Measurements from ENCODE around the gene POFUT2. TPM values are rescaled to one million over a fixed set of nuclear protein-coding genes. Genes with fewer than 3 reads are reported as not detected.

POFUT2 gene
- total RNA-seq, 2 donors from 2014 or later, result 16.5 to 23.5 TPM

GRCh38 chr21:45228171-45228641 is 59.5 kb downstream of the POFUT2 start:
- H3K4me3 Mint-ChIP-seq, result peak overlapping the region; percentile 18
- peaks cover 24 to 31% of the 10 kb centered on the region in 2 donors for H3K4me1 Mint-ChIP-seq (ENCODE audit: low read depth in 2 of 2)
- H3K36me3 Mint-ChIP-seq, result no peaks in the 10 kb centered on the region
- ATAC-seq, result peak; percentile 97
- H3K27me3 Mint-ChIP-seq, result peaks cover 31 to 37% of the 10 kb centered on the region in 2 donors
- H3K27ac Mint-ChIP-seq, result peak overlapping the region; percentile 0 to 5
- H3K9me3 Mint-ChIP-seq, result no peaks in the 10 kb centered on the region
- DNase-seq (ENCODE audit: low spot score), result peak; percentile 82

GRCh38 chr21:45227735-45228134 is 60.0 kb downstream of the POFUT2 start:
- DNase-seq (ENCODE audit: low spot score) (no peak), ATAC-seq (peak in 1 of 2 donors; percentile 17)
- Mint-ChIP-seq H3K4me3 (peak overlapping the region; percentile 18), H3K27me3 (peaks cover 30 to 37% of the 10 kb centered on the region in 2 donors), H3K27ac (peak overlapping the region; percentile 0 to 5), H3K4me1 (ENCODE audit: low read depth in 2 of 2) (peaks cover 24 to 31% of the 10 kb centered on the region in 2 donors), H3K9me3 (no peaks in the 10 kb centered on the region), H3K36me3 (no peaks in the 10 kb centered on the region)

- Mint-ChIP-seq H3K27ac (peak overlapping the region in 1 of 2 donors; percentile 0), H3K4me1 (ENCODE audit: low read depth in 2 of 2) (peaks cover 24 to 31% of the 10 kb centered on the region in 2 donors), H3K4me3 (peak overlapping the region; percentile 28), H3K27me3 (peaks cover 22 to 31% of the 10 kb centered on the region in 2 donors), H3K9me3 (no peaks in the 10 kb centered on the region), H3K36me3 (no peaks in the 10 kb centered on the region)
- DNase-seq (ENCODE audit: low spot score) (no peak), ATAC-seq (peak; percentile 12 to 52)
Observed at GRCh38 chr21:45226540-45227326, 61.0 kb downstream of the POFUT2 start.

GRCh38 chr21:45225741-45226327 is 61.9 kb downstream of the POFUT2 start:
- Mint-ChIP-seq H3K27me3 (peaks cover 22 to 29% of the 10 kb centered on the region in 2 donors), H3K27ac (no peak overlapping the region), H3K36me3 (no peaks in the 10 kb centered on the region), H3K4me1 (ENCODE audit: low read depth in 2 of 2) (peaks cover 26 to 31% of the 10 kb centered on the region in 2 donors), H3K4me3 (no peak overlapping the region), H3K9me3 (no peaks in the 10 kb centered on the region)
- ATAC-seq (no peak), DNase-seq (ENCODE audit: low spot score) (no peak)

- ATAC-seq (no peak), DNase-seq (ENCODE audit: low spot score) (no peak)
- Mint-ChIP-seq H3K27me3 (peaks cover 22 to 29% of the 10 kb centered on the region in 2 donors), H3K4me1 (ENCODE audit: low read depth in 2 of 2) (peaks cover 27 to 31% of the 10 kb centered on the region in 2 donors), H3K36me3 (no peaks in the 10 kb centered on the region), H3K9me3 (no peaks in the 10 kb centered on the region), H3K4me3 (no peak overlapping the region), H3K27ac (no peak overlapping the region)
Observed at GRCh38 chr21:45225041-45225740, 62.5 kb downstream of the POFUT2 start.

GRCh38 chr21:45224189-45224938 is 63.3 kb downstream of the POFUT2 start:
- ATAC-seq (no peak), DNase-seq (ENCODE audit: low spot score) (no peak)
- Mint-ChIP-seq H3K9me3 (no peaks in the 10 kb centered on the region), H3K27me3 (peaks cover 22 to 29% of the 10 kb centered on the region in 2 donors), H3K36me3 (no peaks in the 10 kb centered on the region), H3K4me1 (ENCODE audit: low read depth in 2 of 2) (peaks cover 27 to 31% of the 10 kb centered on the region in 2 donors), H3K27ac (no peak overlapping the region), H3K4me3 (peak overlapping the region; percentile 34)

- H3K36me3 Mint-ChIP-seq, result peaks cover 3% of the 10 kb centered on the region
- no peak overlapping the region for H3K27ac Mint-ChIP-seq
- H3K4me1 Mint-ChIP-seq (ENCODE audit: low read depth in 2 of 2), result peaks cover 21 to 23% of the 10 kb centered on the region in 2 donors
- H3K9me3 Mint-ChIP-seq, result no peaks in the 10 kb centered on the region
- H3K27me3 Mint-ChIP-seq, result peaks cover 18 to 21% of the 10 kb centered on the region in 2 donors
- no peak for ATAC-seq
- no peak overlapping the region for H3K4me3 Mint-ChIP-seq
- DNase-seq (ENCODE audit: low spot score), result no peak
Observed at GRCh38 chr21:45223236-45224185, 64.2 kb downstream of the POFUT2 start.

DNA sequence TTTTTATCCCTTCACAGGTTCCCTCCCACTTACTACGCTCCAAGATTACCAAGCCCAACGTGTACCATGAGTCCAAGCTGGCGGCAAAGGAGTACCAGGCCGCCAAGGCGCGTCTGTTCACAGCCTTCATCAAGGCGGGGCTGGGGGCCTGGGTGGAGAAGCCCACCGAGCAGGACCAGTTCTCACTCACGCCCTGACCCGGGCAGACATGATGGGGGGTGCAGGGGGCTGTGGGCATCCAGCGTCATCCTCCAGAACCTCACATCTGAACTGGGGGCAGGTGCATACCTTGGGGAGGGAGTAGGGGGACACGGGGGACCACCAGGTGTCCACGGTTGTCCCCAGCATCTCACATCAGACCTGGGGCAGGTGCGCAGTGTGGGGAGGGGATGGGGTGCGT is 65.7 kb downstream of the POFUT2 start:
- H3K4me3 Mint-ChIP-seq, result no peak overlapping the region
- no peak overlapping the region for H3K27ac Mint-ChIP-seq
- ATAC-seq (no peak), DNase-seq (ENCODE audit: low spot score) (no peak)
- H3K4me1 Mint-ChIP-seq (ENCODE audit: low read depth in 2 of 2), result peaks cover 10% of the 10 kb centered on the region in 2 donors
- H3K27me3 Mint-ChIP-seq, result peaks cover 20 to 21% of the 10 kb centered on the region in 2 donors
- H3K36me3 Mint-ChIP-seq, result peaks cover 18% of the 10 kb centered on the region
- peaks cover 12% of the 10 kb centered on the region for H3K9me3 Mint-ChIP-seq

DNA sequence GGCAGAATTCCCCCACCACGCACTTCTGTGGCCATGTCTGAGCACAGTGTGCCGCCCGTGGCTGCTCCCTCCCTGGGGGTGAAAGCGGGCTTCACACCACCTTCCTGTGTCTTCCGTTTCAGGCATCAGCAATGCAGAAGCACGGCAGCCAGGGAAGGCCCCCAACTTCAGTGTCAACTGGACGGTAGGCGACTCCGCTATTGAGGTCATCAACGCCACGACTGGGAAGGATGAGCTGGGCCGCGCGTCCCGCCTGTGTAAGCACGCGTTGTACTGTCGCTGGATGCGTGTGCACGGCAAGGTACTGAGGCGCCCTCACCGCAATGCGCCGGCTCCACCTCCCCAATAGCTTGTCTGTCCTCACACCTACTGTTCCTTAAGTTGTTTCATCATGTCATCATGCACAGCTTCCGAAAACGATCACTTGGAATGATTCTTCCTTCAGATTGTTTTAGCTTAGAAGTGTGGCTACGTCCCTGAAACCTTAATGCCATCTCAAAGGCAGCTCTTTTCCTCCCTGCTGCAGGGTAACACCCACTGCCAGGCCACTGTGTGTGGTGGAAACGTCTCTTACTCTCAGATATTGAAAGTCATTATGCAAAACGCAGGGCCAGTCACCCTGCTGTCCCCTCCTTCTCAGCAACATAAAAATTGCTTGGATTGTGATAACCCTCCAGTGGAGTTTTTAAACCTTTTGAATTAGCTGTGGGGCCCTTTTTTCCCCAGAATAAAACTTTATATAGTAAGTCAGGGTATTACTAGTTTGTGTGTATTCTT is 66.8 kb downstream of the POFUT2 start:
- Mint-ChIP-seq H3K4me1 (ENCODE audit: low read depth in 2 of 2) (peaks cover 0 to 4% of the 10 kb centered on the region in 2 donors), H3K36me3 (peaks cover 29% of the 10 kb centered on the region), H3K9me3 (peaks cover 15% of the 10 kb centered on the region)

GRCh38 chr21:45220071-45220481 is 67.6 kb downstream of the POFUT2 start:
- H3K4me3 Mint-ChIP-seq, result no peak overlapping the region
- no peak overlapping the region for H3K27ac Mint-ChIP-seq
- no peak for ATAC-seq
- DNase-seq (ENCODE audit: low spot score), result no peak
- peaks cover 30% of the 10 kb centered on the region for H3K36me3 Mint-ChIP-seq
- peaks cover 15% of the 10 kb centered on the region for H3K9me3 Mint-ChIP-seq
- H3K27me3 Mint-ChIP-seq, result peaks cover 6 to 9% of the 10 kb centered on the region in 2 donors
- H3K4me1 Mint-ChIP-seq (ENCODE audit: low read depth in 2 of 2), result peaks cover 0 to 4% of the 10 kb centered on the region in 2 donors

More for the DNA sequence above, 66.8 kb downstream of the POFUT2 start:
- no peak for DNase-seq (ENCODE audit: low spot score)
- no peak for ATAC-seq
- no peak overlapping the region for H3K27ac Mint-ChIP-seq
- no peak overlapping the region for H3K4me3 Mint-ChIP-seq
- H3K27me3 Mint-ChIP-seq, result peaks cover 13 to 14% of the 10 kb centered on the region in 2 donors

- peaks cover 0 to 4% of the 10 kb centered on the region in 2 donors for H3K4me1 Mint-ChIP-seq (ENCODE audit: low read depth in 2 of 2)
- ATAC-seq (no peak), DNase-seq (ENCODE audit: low spot score) (no peak)
- peaks cover 15% of the 10 kb centered on the region for H3K9me3 Mint-ChIP-seq
- no peak overlapping the region for H3K27ac Mint-ChIP-seq
- H3K36me3 Mint-ChIP-seq, result peaks cover 30% of the 10 kb centered on the region
- H3K4me3 Mint-ChIP-seq, result no peak overlapping the region
- H3K27me3 Mint-ChIP-seq, result peaks cover under 1 to 6% of the 10 kb centered on the region in 2 donors
Observed at GRCh38 chr21:45219517-45219916, 68.2 kb downstream of the POFUT2 start.

DNA sequence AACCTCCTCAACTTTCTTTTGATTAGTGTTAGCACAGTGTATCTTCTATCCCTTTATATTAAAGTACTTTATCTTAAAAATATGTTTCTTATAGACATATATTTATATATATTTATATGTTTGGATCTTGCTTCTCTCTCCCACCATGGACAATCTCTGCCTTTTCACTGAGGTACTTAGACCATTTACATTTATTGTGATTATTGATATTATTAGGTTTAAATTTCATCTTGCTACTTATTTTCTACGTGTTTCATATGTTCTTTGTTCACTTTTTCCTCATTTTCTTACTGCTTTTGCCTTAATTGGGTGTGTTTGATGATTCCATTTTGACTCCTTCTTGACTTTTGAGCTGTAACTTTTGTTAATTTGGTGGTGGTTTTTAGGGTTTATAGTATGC is 70.7 kb downstream of the POFUT2 start:
- Mint-ChIP-seq H3K4me1 (ENCODE audit: low read depth in 2 of 2) (peaks cover 0 to 4% of the 10 kb centered on the region in 2 donors), H3K36me3 (peaks cover 30% of the 10 kb centered on the region)
- ATAC-seq, result no peak

More for the DNA sequence above, 70.7 kb downstream of the POFUT2 start:
- peaks cover 15% of the 10 kb centered on the region for H3K9me3 Mint-ChIP-seq
- no peak overlapping the region for H3K27ac Mint-ChIP-seq
- peaks cover 0 to 6% of the 10 kb centered on the region in 2 donors for H3K27me3 Mint-ChIP-seq
- DNase-seq (ENCODE audit: low spot score), result no peak
- H3K4me3 Mint-ChIP-seq, result no peak overlapping the region
